ENCODE measurements around the gene CADM2.

Gene CADM2

DNA sequence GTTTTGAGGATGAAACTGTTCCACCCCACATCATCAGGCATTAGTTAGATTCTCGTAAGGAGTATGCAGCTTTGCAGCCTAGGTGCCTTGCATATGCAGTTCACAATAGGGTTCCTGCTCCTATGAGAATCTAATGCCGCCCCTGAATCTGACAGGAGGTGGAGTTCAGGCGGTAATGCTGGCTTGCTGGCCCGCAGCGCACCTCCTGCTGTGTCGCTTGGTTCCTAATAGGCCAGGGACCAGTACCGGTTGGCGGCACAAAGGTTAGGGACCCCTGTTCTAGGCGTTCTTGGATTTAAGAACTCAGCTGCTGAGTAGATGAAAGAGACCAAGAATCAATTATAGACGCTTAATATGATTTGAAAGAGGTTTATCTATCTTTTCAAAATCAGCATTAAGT, 595.4 kb downstream of the CADM2 start:
- TF ChIP-seq, protein P1, sequence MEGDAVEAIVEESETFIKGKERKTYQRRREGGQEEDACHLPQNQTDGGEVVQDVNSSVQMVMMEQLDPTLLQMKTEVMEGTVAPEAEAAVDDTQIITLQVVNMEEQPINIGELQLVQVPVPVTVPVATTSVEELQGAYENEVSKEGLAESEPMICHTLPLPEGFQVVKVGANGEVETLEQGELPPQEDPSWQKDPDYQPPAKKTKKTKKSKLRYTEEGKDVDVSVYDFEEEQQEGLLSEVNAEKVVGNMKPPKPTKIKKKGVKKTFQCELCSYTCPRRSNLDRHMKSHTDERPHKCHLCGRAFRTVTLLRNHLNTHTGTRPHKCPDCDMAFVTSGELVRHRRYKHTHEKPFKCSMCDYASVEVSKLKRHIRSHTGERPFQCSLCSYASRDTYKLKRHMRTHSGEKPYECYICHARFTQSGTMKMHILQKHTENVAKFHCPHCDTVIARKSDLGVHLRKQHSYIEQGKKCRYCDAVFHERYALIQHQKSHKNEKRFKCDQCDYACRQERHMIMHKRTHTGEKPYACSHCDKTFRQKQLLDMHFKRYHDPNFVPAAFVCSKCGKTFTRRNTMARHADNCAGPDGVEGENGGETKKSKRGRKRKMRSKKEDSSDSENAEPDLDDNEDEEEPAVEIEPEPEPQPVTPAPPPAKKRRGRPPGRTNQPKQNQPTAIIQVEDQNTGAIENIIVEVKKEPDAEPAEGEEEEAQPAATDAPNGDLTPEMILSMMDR (IDR thresholded peaks at IDR 0.05; ENCODE audit: insufficient read depth, low read depth, low read length, missing control alignments) = no peak
- H3K4me3 ChIP-seq (ENCODE audit: low read length) = no peak overlapping the region
- no peak for DNase-seq (ENCODE audit: low read depth)

- TF ChIP-seq, protein P1 (IDR thresholded peaks at IDR 0.05; ENCODE audit: insufficient read depth, low read depth, low read length, missing control alignments) = peak; percentile 2
- H3K4me3 ChIP-seq (ENCODE audit: low read length) = no peak overlapping the region
- peak; percentile 34 for DNase-seq (ENCODE audit: low read depth)
Measured at GRCh38 chr3:85560088-85560785, 601.4 kb downstream of the CADM2 start.

- TF ChIP-seq, protein P1 (IDR thresholded peaks at IDR 0.05; ENCODE audit: insufficient read depth, low read depth, low read length, missing control alignments) = peak; percentile 81
- H3K4me3 ChIP-seq (ENCODE audit: low read length) = no peak overlapping the region
- DNase-seq (ENCODE audit: low read depth) = peak; percentile 77
Measured at GRCh38 chr3:85567071-85567676, 608.4 kb downstream of the CADM2 start.

DNA sequence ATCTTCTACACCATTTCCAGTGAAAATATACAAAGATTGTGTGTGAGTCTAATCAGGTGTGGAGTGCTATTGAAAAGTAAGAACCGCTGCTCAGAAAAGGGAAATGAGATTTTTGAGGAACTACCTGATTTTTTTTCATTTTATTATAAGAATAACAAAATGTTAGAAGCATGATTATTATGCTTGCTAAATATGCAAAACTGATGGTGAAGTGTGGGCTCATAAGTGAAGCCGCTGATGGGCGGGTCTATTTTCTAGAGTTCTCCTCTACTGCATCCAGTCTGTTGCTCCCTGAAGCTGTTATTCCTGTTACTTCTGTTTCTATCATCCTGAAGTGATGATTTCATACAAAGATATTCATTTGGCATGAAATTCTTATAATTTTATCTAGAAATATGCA, 612.0 kb downstream of the CADM2 start:
- no peak for DNase-seq (ENCODE audit: low read depth)
- TF ChIP-seq, protein P1 (IDR thresholded peaks at IDR 0.05; ENCODE audit: insufficient read depth, low read depth, low read length, missing control alignments) = no peak
- no peak overlapping the region for H3K4me3 ChIP-seq (ENCODE audit: low read length)

- peak; percentile 65 for DNase-seq (ENCODE audit: low read depth)
- no peak overlapping the region for H3K4me3 ChIP-seq (ENCODE audit: low read length)
- TF ChIP-seq, protein P1 (IDR thresholded peaks at IDR 0.05; ENCODE audit: insufficient read depth, low read depth, low read length, missing control alignments) = no peak
Measured at GRCh38 chr3:85571835-85572234, 613.0 kb downstream of the CADM2 start.

- no peak overlapping the region for H3K4me3 ChIP-seq (ENCODE audit: low read length)
- TF ChIP-seq, protein P1 (IDR thresholded peaks at IDR 0.05; ENCODE audit: insufficient read depth, low read depth, low read length, missing control alignments) = no peak
- no peak for DNase-seq (ENCODE audit: low read depth)
Measured at GRCh38 chr3:85572426-85572825, 613.6 kb downstream of the CADM2 start.

DNA sequence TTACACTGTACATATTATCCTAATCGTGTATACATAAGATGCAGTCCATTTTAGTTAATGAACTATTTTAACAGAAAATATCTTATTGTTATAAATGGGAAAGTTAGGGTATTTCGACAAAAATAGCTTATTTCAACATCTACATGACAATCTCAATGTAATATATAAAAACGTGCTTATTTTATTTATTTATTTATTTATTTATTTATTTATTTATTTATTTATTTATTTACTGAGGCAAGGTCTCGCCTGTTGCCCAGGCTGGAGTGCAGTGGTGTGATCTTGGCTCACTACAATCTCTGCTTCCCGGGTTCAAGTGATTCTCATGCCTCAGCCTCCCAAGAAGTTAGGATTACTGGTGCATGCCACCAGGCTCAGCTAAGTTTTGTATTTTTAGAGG, 614.2 kb downstream of the CADM2 start:
- no peak overlapping the region for H3K4me3 ChIP-seq (ENCODE audit: low read length)
- TF ChIP-seq, protein P1 (IDR thresholded peaks at IDR 0.05; ENCODE audit: insufficient read depth, low read depth, low read length, missing control alignments) = no peak
- no peak for DNase-seq (ENCODE audit: low read depth)
